Amniotic stem cell (primary cell): ENCODE results near the gene CENPO.

Experiments
- DNase-seq: peaks from one replicate; lab custom pipeline; 2025; lab: John Stamatoyannopoulos, UW

CENPO gene

DNA sequence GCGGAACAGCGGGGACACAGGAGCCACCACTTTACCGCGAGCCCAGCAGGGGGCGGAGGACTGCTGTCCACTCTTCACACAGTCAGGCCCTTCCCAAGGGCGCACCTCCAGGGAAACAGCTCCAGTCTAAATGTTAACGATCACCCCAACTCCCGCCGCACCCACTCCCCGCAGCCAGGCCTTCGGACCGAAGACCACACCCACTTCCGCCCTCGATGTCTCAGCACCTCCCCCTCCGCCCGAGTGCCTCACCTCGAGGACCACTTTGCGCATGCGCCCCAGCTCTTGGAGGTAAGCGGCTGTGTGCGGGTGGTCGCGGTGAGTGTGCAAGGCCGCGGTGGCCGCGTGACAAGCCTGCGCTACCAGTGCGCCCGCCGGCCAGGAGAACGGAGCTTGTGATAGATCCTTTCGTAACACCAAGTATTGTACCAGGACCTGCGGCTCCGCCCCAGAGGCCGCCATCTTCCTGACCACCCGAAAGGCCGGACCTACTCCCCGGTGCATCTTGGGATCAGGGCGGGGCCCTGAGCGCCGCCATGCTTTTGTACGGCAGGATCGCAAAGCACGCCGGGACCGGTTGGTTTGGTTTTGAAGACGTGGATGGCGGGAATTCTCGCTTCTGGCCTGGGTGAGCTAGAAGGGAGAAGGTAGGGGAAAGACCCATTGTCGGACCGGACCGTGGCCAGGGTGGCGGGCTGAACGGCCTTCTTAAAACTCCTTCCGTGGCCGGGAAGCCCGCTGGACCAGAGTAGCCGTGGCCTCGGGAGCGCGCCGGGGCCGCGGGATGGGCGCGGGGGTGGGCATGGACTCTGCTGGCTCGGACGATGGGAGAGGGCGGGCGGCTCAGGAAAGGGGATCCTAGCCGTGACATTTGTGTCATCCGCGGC lies at the start of gene CENPO, which contains the start of gene PTRHD1:
Gene CENPO (plus strand): TSS at position 552 of the 887 bp plus-strand sequence. CDS start 495 bp downstream, outside the sequence.
Gene PTRHD1 (minus strand): TSS at position 518 of the 887 bp plus-strand sequence. CDS start 14 bp downstream, at position 504.
- DNase-seq, result peak; percentile 93

GRCh38 chr2:24743924-24744323 lies 49.3 kb upstream of the CENPO start:
- DNase-seq, result no peak

GRCh38 chr2:24744356-24744755 lies 48.9 kb upstream of the CENPO start:
- DNase-seq, result no peak

- DNase-seq, result no peak
Measured at GRCh38 chr2:24745825-24746224, 47.4 kb upstream of the CENPO start.

- no peak for DNase-seq
Measured at GRCh38 chr2:24747299-24747698, 45.9 kb upstream of the CENPO start.

DNA sequence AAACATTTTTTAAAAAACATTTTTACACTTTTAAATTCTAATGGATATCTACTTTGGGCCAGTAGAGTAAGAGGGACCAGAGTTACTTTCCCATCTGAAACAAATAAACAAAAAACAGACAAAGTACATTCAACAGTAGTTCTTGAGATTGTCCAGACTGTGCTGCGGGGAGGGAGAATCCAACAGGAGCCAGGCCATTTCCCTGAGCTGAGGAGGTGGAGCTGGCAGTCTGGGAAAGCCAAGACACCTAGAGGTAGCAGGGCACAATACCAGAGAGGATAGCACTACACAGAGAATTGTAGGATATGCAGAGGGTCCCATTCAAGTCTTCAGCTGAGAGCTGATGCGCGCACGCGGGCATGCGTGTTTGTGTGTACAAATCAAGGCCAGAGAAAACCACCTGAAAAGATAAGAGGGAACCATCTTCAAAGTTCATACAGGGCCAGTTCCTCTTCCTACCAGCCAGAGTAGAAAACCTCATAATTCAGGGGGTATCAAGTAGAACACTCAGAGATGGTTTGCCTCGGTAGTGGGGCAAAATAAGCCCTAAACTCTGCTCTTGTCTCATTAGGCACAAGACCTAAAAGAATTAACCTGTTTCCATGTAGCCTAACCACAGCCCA lies 44.0 kb upstream of the CENPO start:
- DNase-seq, result no peak

GRCh38 chr2:24754985-24755705 lies 38.1 kb upstream of the CENPO start:
- DNase-seq, result no peak

DNA sequence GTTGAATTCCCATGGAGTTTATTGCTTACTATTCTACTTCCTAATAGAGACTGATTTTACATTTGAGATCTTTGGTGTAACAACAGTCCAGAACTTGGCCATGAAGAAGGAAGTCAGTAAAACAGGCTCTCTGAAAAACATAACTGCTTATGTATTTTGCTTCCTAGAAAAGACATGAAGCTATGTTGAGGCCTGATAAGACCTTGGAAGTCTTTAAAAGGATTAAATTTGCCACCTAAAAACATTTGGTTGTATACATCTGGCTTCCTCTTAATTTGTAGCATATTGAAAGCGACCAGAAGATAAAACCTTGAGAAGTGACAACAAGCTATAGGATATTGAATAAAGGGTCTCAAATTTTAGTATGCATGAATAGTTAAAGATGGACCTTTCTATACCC lies 36.4 kb upstream of the CENPO start:
- no peak for DNase-seq

DNA sequence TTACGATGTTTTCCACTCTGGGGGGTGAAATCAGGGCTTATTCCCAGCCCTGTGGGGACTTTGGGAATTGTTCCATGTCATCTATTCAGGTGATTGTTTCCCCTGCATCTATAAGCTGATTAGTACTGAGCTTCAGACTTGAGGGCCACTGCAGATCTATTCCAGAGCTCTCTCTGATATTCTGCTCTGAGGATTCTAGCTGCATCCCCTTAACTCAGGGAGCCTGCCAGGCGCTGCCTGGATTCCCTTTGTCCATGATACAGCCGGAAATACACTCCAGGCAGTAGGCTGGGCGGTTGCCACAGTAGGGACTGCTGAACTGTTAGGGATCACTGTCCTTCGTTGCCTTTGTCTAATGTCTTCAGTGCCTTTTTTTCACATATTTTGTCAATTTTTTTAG lies 31.4 kb upstream of the CENPO start:
- no peak for DNase-seq

DNA sequence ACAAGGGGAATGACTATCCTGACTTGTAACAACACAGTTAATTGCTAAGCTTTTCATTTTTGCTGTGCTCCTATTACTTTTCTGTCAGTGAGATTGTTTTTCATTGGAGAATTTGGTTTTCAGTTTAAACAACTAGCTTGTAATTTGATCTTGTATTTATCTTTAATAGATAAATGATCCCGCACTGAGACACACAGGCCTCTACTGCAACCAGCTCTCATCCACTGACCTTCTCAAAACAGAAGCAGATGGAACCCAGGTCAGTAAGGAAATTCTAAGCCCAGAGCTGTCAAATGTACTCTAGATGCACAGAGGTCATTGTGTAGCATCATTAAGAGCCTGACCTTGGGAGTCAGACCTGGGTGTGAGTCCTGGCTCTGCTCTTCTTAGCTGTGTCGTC lies 30.7 kb upstream of the CENPO start:
- no peak for DNase-seq

GRCh38 chr2:24763843-24764242 lies 29.4 kb upstream of the CENPO start:
- DNase-seq, result no peak

GRCh38 chr2:24766609-24767008 lies 26.6 kb upstream of the CENPO start:
- no peak for DNase-seq

GRCh38 chr2:24768013-24768412 lies 25.2 kb upstream of the CENPO start:
- no peak for DNase-seq

DNA sequence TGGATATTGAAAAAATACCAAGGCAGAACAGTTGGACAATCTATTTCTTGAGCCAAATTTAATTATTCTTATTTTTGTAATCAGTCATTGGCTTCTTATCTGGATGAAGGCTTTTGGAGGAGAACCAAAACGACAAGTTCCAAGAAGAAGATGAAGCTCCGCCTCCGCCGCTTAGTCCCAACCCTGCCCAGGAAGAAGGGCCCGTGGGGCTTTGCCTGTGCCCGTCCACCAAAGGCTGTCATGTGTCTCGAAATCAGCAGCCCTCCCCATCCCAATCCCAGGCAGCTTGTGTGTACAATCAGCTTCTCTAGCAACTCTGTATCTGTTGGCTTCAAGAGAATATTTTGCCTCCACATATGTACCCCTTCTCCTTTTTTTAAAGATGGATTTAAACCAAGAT lies 24.6 kb upstream of the CENPO start:
- no peak for DNase-seq

DNA sequence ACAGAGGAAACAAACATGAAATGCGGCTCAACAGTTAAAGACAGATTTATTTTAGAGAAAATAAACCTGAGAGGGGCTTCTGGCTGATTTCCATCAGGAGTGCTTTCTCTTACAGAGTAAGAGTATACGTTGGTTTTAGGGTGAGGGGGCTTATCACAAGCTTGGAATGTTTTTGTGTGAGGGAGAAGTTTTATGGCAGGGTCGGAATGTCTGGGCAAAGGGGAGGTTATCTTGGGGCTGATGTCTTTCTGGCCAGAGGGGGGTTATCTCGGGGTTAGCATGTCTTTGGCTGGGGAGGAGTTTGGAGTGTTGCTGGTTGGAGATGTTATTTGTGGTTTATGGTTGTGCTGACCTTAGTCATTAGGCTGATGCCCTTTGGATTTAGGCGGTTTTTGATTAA lies 22.2 kb upstream of the CENPO start:
- DNase-seq, result no peak

DNA sequence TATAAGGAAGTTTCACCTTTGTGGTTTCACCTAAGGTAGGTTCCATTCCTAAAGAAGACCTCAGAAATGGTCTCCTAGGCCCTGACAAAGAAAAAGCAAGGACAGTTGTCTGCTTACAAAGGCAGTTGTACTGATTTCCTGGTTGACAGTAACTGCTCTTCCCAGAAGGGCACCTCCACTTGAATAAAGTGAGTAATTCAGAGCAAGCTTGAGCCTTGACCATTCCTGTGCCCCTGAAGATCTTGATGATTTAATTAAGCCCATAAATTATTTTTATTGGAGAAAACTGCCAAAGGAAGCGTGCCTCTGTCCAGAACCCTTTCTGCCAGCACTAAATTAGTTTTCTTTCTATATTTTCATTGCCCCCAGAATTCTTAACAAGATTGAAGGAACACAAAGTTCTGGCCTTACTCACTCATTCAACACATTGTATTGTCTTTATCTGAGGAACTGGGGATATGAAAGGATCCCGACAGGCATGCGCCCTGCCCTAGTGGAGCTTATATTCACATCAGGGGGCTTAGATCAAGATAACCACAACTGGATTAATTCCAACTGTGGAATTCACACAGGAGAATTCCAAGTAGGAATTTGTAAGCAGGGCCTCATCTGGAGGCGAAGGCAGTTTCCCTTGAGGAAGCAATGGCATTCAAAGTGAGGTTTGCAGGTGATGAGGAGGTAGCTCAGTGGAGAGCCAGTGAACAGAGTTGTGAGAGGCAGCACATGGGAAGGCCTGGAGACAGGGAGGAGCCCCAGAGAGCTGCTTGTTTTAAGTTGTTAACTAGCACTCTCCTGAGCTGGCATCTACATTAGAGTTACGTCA lies 21.2 kb upstream of the CENPO start:
- DNase-seq, result no peak

- DNase-seq, result no peak
Measured at GRCh38 chr2:24774373-24774772, 18.9 kb upstream of the CENPO start.

GRCh38 chr2:24779116-24779515 lies 14.1 kb upstream of the CENPO start:
- no peak for DNase-seq

DNA sequence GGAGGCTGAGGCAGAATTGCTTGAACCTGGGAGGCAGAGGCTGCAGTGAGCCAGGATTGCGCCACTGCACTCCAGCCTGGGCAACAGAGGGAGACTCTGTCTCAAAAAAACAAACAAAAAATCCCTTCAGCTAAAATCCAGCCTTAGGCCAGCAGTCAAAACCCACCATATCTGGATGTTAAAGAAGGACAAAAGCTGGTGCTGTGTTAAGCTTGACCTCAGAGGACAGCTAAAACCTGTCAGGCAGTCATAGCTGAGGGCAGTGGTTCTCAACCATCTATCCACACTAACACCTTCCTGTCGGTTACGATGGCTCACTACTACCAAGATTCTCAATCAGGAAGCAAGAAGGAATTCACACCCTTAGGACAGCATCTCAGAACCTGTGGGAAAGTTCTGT lies 9.6 kb upstream of the CENPO start:
- DNase-seq, result no peak

DNA sequence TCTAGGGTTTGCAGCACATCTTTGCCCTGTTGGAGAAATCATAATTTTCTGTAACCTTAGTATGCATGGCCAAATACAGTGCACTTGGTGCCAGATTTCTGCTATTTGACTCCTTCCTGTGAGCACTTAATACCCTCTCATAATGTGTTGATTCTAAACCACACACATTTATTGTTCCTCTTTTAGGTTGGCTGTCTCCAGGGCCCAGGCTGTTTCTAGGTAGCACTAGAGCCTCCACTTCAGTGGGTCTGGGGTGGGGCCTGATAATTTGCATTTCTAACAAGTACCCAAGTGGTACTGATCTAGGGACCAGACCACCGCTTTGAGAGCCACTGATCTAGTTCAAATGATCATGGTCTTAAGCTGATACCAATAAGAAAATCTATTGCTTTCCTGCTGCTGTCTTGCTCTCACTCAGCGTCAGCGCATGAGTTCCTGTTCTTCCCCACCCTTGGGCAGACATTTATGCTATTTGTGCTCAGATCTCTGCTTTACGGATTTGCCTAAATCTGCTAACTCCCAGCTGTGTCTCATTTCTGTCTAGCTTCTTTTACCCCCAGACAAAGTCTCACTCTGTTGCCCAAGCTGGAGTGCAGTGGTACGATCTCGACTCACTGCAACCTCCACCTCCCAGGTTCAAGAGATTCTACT lies 7.4 kb upstream of the CENPO start:
- no peak for DNase-seq

- DNase-seq, result no peak
Measured at GRCh38 chr2:24787532-24787931, 5.7 kb upstream of the CENPO start.
